HFFc6 (cell line): Measurements from ENCODE around the gene TF. TPM values are rescaled to one million over a fixed set of nuclear protein-coding genes. Genes with fewer than 3 reads are reported as not detected.

ENCODE experiments used
- DNase-seq: peaks from one replicate; pipeline ENCODE4 v3.0.0-alpha.2; 2018
- H3K27ac Mint-ChIP-seq: 2 replicates; pipeline ENCODE4 v1.8.0; 2020; ENCODE audit warnings: mild to moderate bottlenecking, mixed read lengths
- H3K27me3 Mint-ChIP-seq: 2 replicates; pipeline ENCODE4 v1.8.0; 2021; ENCODE audit warnings: mild to moderate bottlenecking, moderate library complexity, mixed read lengths; ENCODE audit not compliant: insufficient read depth
- H3K36me3 Mint-ChIP-seq: 2 replicates; pipeline ENCODE4 v1.8.0; 2021; ENCODE audit warnings: low read depth, mixed read lengths
- H3K4me1 Mint-ChIP-seq: 2 replicates; pipeline ENCODE4 v1.8.0; 2020; ENCODE audit warnings: low read depth, mixed read lengths
- H3K4me3 Mint-ChIP-seq: 2 replicates; pipeline ENCODE4 v1.8.0; 2020; ENCODE audit warnings: mild to moderate bottlenecking, moderate library complexity, mixed read lengths
- H3K9me3 Mint-ChIP-seq: 2 replicates; pipeline ENCODE4 v1.8.0; 2020; ENCODE audit warnings: mild to moderate bottlenecking, mixed read lengths
- CTCF ChIP-seq: fragments of 200-600 bp; sonication (generic); IDR thresholded peaks from 2 replicates; pipeline ENCODE4 v1.5.0; 2021; ENCODE audit warnings: antibody characterized with exemption, mild to moderate bottlenecking
- total RNA-seq, 6 experiments: library from RNA; stranded (reverse); fragmentation: NEBNext Ultra II Directional; extraction: Animal tissue kit (Norgen Biotek cat#: 25700); gene quantifications; 2 replicates in 1 of 6; 3 replicates in 5 of 6; pipeline ENCODE4 v1.2.3, GENCODE V29; 2021

TF gene
- total RNA-seq, 6 experiments from 2014 or later: under 0.01 to 0.13 (median 0.02) TPM; not detected in 1

- no peak for TF ChIP-seq CTCF
- DNase-seq: no peak
- H3K4me3 Mint-ChIP-seq: no peak overlapping the region
- H3K9me3 Mint-ChIP-seq: no peaks in the 10 kb centered on the region
- H3K36me3 Mint-ChIP-seq: no peaks in the 10 kb centered on the region
- H3K4me1 Mint-ChIP-seq: no peaks in the 10 kb centered on the region
- no peak overlapping the region for H3K27ac Mint-ChIP-seq
- peaks cover 16% of the 10 kb centered on the region for H3K27me3 Mint-ChIP-seq
Measured at GRCh38 chr3:133757701-133758567, 11.7 kb downstream of the TF start.

- TF ChIP-seq CTCF: no peak
Measured at GRCh38 chr3:133758568-133758928, 12.4 kb downstream of the TF start.

GRCh38 chr3:133758964-133759739, 13.0 kb downstream of the TF start:
- DNase-seq: no peak
- H3K27ac Mint-ChIP-seq: no peak overlapping the region
- no peak overlapping the region for H3K4me3 Mint-ChIP-seq
- no peaks in the 10 kb centered on the region for H3K4me1 Mint-ChIP-seq
- TF ChIP-seq CTCF: no peak
- no peaks in the 10 kb centered on the region for H3K36me3 Mint-ChIP-seq
- peaks cover 13% of the 10 kb centered on the region for H3K27me3 Mint-ChIP-seq
- H3K9me3 Mint-ChIP-seq: no peaks in the 10 kb centered on the region

More at GRCh38 chr3:133758568-133758928, 12.4 kb downstream of the TF start:
- Mint-ChIP-seq H3K9me3 (no peaks in the 10 kb centered on the region), H3K27ac (no peak overlapping the region), H3K27me3 (peaks cover 13% of the 10 kb centered on the region), H3K4me1 (no peaks in the 10 kb centered on the region), H3K36me3 (no peaks in the 10 kb centered on the region), H3K4me3 (no peak overlapping the region)
- no peak for DNase-seq

GRCh38 chr3:133759740-133760305, 13.6 kb downstream of the TF start:
- H3K27me3 Mint-ChIP-seq: peaks cover 13% of the 10 kb centered on the region
- no peak overlapping the region for H3K4me3 Mint-ChIP-seq
- no peaks in the 10 kb centered on the region for H3K9me3 Mint-ChIP-seq
- H3K4me1 Mint-ChIP-seq: no peaks in the 10 kb centered on the region
- H3K27ac Mint-ChIP-seq: no peak overlapping the region
- TF ChIP-seq CTCF: no peak
- no peaks in the 10 kb centered on the region for H3K36me3 Mint-ChIP-seq
- DNase-seq: no peak

GRCh38 chr3:133760916-133761315, 14.7 kb downstream of the TF start:
- Mint-ChIP-seq H3K4me3 (no peak overlapping the region), H3K4me1 (no peaks in the 10 kb centered on the region), H3K27ac (no peak overlapping the region), H3K9me3 (no peaks in the 10 kb centered on the region), H3K36me3 (no peaks in the 10 kb centered on the region), H3K27me3 (peaks cover 15% of the 10 kb centered on the region)
- no peak for TF ChIP-seq CTCF
- no peak for DNase-seq
